Heart left ventricle (tissue), 16 donors: ENCODE results near the gene KRT20. TPM values are rescaled to one million over a fixed set of nuclear protein-coding genes. Genes with fewer than 3 reads are reported as not detected.

ENCODE experiments used
- ATAC-seq, 4 donors: fragments of 200-7000 bp; cut with Tn5 transposase; one replicate each; pipeline ENCODE4 v1.9.1; 2020 to 2022; ENCODE audit warnings: moderate library complexity in 4 of 4, mild to moderate bottlenecking in 3 of 4, moderate number of reproducible peaks in 1 of 4
- DNase-seq, 5 donors: peaks; one replicate each; pipeline ENCODE4 v3.0.0-alpha.2; 2020
- H3K27ac ChIP-seq, 12 donors: fragments of 200-600 bp; sonication (generic) in 4 of 12; one replicate each; pipeline versions ENCODE4 v1.5.0 to v1.8.0; 2016 to 2022; ENCODE audit warnings: mild to moderate bottlenecking in 2 of 12
- H3K27me3 ChIP-seq, 9 donors: fragments of 200-600 bp; sonication (generic) in 2 of 9; one replicate each; pipeline versions ENCODE4 v1.5.1 to v1.8.0; 2016 to 2022; ENCODE audit warnings: mild to moderate bottlenecking in 3 of 9
- H3K36me3 ChIP-seq, 9 donors: fragments of 200-600 bp; sonication (generic) in 2 of 9; one replicate each; pipeline versions ENCODE4 v1.5.0 to v1.8.0; 2018 to 2022; ENCODE audit warnings: mild to moderate bottlenecking in 2 of 9
- H3K4me1 ChIP-seq, 12 donors: fragments of 200-600 bp; sonication (generic) in 4 of 12; one replicate each; pipeline versions ENCODE4 v1.5.0 to v1.8.0; 2016 to 2022; ENCODE audit warnings: mild to moderate bottlenecking in 3 of 12
- H3K4me3 ChIP-seq, 12 donors: fragments of 200-600 bp; sonication (generic) in 4 of 12; one replicate each; pipeline versions ENCODE4 v1.5.0 to v1.8.0; 2017 to 2022; ENCODE audit warnings: mild to moderate bottlenecking in 9 of 12, moderate library complexity in 4 of 12
- H3K9me3 ChIP-seq, 12 donors: fragments of 200-600 bp; sonication (generic) in 4 of 12; one replicate each; pipeline versions ENCODE4 v1.5.0 to v1.8.0; 2016 to 2022; ENCODE audit warnings: mild to moderate bottlenecking in 1 of 12
- POLR2A ChIP-seq, 2 donors: fragments of 450-650 bp; IDR thresholded peaks; one replicate each; pipeline ENCODE4 v1.6.1; 2017; ENCODE audit warnings: antibody characterized with exemption in 2 of 2, mild to moderate bottlenecking in 2 of 2, moderate library complexity in 2 of 2
- WGBS, 4 donors: extraction: QIAGEN DNeasy Blood & Tissue Kit in 2 of 4; methylation state at CpG; one replicate each; pipeline versions ENCODE4 v1.1.5 to v1.1.7; 2013 to 2018; 5-methylcytosine and 5-hydroxymethylcytosine counted together
- intact Hi-C, 10 donors: fragments of 100-400 bp; cut with DNase I; formaldehyde crosslinking; loops; one replicate each; pipeline versions ENCODE4 v1.11.1 to v1.14.2; 2022
- polyA plus RNA-seq, 2 donors: library from polyadenylated mRNA; stranded (reverse); fragments of 200-250 nt; gene quantifications; one replicate each; pipeline ENCODE4 v1.2.3, GENCODE V29; 2013
- total RNA-seq, 9 donors: library from RNA; depleted of rRNA in 2 of 9; stranded (reverse); fragments of >200 nt in 2 of 9; fragmentation: NEBNext Ultra II Directional in 3 of 9; extraction: Animal tissue kit (Norgen Biotek cat#: 25700) in 3 of 9; gene quantifications; one replicate each; pipeline versions ENCODE4 v1.1.0 to v1.2.4, GENCODE V29; 2016 to 2023
- TF ChIP-seq, protein P1 (sequence below), 12 donors: fragments of 200-600 bp; sonication (generic) in 4 of 12; IDR thresholded peaks; one replicate each; pipeline versions ENCODE4 v1.5.0 to v1.8.0; 2018 to 2022; ENCODE audit warnings: antibody characterized with exemption in 12 of 12, mild to moderate bottlenecking in 5 of 12
- donor health status: ischemic (EF 13 %, LVEDD 7.1; RV severe dilation, severe dysfunction).
- donor health status: healthy with polysubstance abuse.
- donor health status: DM: no; HTN: yes; CAD: no.
- donor health status: DM: no; HTN: no; CAD: no.
- donor health status: ischemic (EF 25% LVEDD 6.9; RV normal size, moderate dysfunction).
- donor health status: ischemic (EF 25% LVEDD 5.7; RV mildly dilated, moderate dysfunction).
- donor health status: healthy.
- donor health status: DM: yes; HTN: yes; CAD: no.
- donor health status: ischemic (EF 35%, LVEDD 5.7; RV mildly dilated, moderate dysfunction).
- donor health status: nonischemic (EF 11% LVEDD 7.7; RV severe dilation, severe dysfunction).
- donor health status: DM: yes; HTN: yes; CAD: no.
- donor health status: PGD.
- donor health status: ischemic (EF 29% LVEDD 5.4; RV normal size, mild dysfunction).
- donor health status: nonischemic (EF 23%, LVEDD 6.1; RV moderate dilation, normal function).

Gene KRT20
- total and polyA plus RNA-seq, 11 donors: 0.12 TPM; not detected in 10

DNA sequence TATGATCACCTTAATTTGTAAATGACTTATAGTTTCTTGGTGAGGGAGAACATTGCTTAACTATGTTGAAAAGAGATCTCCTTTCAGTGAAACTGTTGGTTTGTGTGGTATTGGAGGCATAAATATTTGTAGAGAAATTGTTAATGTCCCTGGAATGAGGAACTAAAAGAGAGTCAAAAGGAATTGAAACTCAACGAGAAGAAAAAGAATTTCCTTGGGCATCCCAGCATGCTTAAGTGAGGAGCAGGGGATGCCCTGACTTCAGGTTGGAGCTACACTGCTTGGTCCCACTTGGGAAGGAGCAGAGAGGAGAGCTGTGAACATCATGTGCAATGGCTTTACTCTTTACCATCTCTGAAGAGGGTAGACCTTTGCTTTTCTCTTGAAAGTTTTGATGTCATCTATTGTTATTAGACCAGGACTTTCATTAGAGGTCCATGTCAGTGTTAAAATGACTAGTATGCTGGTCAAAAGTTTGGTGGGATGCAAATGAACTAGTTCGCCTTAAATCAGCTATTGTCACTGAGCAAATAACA is 30.7 kb upstream of the KRT20 start:
- H3K27me3 ChIP-seq: no peaks in the 10 kb centered on the region
- H3K27ac ChIP-seq: no peak overlapping the region
- H3K4me1 ChIP-seq: peaks cover 0 to 9% (median 0%) of the 10 kb centered on the region in 12 donors
- 74 to 80% (median 79%) methylated on average over 2 of the region's 2 CpGs for WGBS, 4 donors
- no peak for TF ChIP-seq POLR2A (IDR thresholded peaks at IDR 0.05)
- TF ChIP-seq, protein P1, sequence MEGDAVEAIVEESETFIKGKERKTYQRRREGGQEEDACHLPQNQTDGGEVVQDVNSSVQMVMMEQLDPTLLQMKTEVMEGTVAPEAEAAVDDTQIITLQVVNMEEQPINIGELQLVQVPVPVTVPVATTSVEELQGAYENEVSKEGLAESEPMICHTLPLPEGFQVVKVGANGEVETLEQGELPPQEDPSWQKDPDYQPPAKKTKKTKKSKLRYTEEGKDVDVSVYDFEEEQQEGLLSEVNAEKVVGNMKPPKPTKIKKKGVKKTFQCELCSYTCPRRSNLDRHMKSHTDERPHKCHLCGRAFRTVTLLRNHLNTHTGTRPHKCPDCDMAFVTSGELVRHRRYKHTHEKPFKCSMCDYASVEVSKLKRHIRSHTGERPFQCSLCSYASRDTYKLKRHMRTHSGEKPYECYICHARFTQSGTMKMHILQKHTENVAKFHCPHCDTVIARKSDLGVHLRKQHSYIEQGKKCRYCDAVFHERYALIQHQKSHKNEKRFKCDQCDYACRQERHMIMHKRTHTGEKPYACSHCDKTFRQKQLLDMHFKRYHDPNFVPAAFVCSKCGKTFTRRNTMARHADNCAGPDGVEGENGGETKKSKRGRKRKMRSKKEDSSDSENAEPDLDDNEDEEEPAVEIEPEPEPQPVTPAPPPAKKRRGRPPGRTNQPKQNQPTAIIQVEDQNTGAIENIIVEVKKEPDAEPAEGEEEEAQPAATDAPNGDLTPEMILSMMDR (IDR thresholded peaks at IDR 0.05): no peak
- no peaks in the 10 kb centered on the region for H3K36me3 ChIP-seq
- no peak for ATAC-seq
- intact Hi-C loops: loop anchor here in 1 of 10 donors (10.0 kb wide), 1 partner anchor 729 kb away; no protein-coding TSS in a partner anchor
- H3K9me3 ChIP-seq: no peaks in the 10 kb centered on the region
- no peak for DNase-seq
- no peak overlapping the region for H3K4me3 ChIP-seq

DNA sequence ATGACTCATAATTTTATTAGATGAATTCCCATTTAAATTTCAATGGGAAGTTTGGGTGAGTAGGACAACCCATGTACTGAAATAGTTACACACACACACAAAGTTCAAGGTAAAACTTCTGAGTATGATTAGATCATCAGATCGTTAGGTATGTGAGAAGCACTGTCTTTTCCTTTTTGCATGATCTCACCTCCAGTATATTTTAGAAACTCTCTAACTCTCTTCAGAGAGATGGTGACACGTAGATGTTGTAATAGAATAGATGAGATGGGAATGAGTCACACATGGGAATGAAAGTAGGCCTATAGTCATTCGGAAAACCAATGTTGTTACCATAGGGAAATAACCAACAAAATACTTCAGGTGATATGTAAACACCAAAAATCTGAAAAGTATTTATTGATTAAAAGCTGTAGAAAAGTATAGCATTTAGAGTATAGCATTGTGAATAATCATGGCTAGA is 30.2 kb upstream of the KRT20 start:
- 69 to 72% (median 69%) methylated on average over 3 of the region's 3 CpGs for WGBS, 4 donors

DNA sequence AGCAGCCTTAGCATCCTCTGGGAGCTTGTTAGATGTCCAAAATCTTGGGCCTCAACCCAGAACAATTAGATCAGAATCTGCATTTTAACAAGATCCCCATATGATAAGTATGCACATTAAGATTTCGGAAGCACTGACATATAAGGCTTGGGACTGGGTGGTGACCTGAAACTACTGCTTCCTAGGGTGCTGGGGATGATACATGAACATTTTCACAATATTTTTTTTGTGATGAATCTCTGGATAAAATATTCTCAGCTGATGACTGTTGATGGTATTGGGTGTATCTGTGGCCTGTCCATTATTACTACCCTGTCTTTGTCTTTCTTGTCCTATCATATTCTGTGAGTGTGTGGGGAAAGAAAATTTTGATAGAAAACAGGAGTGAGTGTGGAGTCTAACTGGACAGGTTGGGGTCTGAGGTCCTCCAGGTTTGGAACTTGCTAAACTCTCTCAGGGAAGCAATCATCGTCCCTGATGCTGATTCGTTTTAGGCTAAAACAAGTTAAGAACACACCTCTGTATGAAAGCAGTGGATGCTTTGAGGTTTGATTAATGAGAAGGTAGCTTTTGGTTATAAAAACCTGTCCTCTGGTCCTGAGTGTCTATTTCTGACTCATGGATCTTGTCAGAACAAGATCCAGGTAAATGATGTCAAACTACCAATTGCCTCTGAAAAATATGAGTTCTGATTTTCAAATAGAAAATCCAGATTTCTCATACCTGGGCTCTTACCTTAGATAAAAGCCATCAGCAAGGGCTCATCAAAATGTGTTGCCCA is 29.2 kb upstream of the KRT20 start:
- no peak for DNase-seq
- Histone ChIP-seq H3K4me3 (no peak overlapping the region), H3K9me3 (no peaks in the 10 kb centered on the region), H3K27ac (no peak overlapping the region), H3K36me3 (no peaks in the 10 kb centered on the region), H3K27me3 (no peaks in the 10 kb centered on the region), H3K4me1 (peaks cover 0 to 14% (median 0%) of the 10 kb centered on the region in 12 donors)
- no peak for ATAC-seq
- intact Hi-C loops: loop anchor here in 4 of 10 donors (5.0 to 10.0 kb wide), 5 partner anchors 408 to 748 kb away; no protein-coding TSS in a partner anchor
- TF ChIP-seq, protein P1 (IDR thresholded peaks at IDR 0.05): no peak
- TF ChIP-seq POLR2A (IDR thresholded peaks at IDR 0.05): no peak
- 72 to 93% (median 75%) methylated on average over 3 of the region's 3 CpGs for WGBS, 4 donors

More for the DNA sequence above, 30.2 kb upstream of the KRT20 start:
- intact Hi-C loops: loop anchor here in 1 of 10 donors (10.0 kb wide), 1 partner anchor 730 kb away; no protein-coding TSS in a partner anchor
- H3K9me3 ChIP-seq: no peaks in the 10 kb centered on the region
- TF ChIP-seq, protein P1 (IDR thresholded peaks at IDR 0.05): no peak
- TF ChIP-seq POLR2A (IDR thresholded peaks at IDR 0.05): no peak
- ATAC-seq (no peak), DNase-seq (no peak)
- H3K27ac ChIP-seq: no peak overlapping the region
- H3K36me3 ChIP-seq: no peaks in the 10 kb centered on the region
- H3K4me1 ChIP-seq: peaks cover 0 to 9% (median 0%) of the 10 kb centered on the region in 12 donors
- no peaks in the 10 kb centered on the region for H3K27me3 ChIP-seq
- no peak overlapping the region for H3K4me3 ChIP-seq
